Loucy (cell line): ENCODE data around the gene OR1E2.
"Not testable (repeated sequence)": the region's sequence is repeated elsewhere in the genome, so short reads cannot be mapped to it uniquely, and the experiment has no call there.

Source experiments
- H2AFZ ChIP-seq: fragments of 200-600 bp; sonication (generic); 2 replicates; pipeline ENCODE4 v1.6.0; 2016; ENCODE audit warnings: antibody characterized with exemption, mild to moderate bottlenecking, low read length, moderate library complexity
- H3F3A ChIP-seq: fragments of 200-600 bp; 2 replicates; pipeline ENCODE4 v1.6.0; 2016; ENCODE audit warnings: antibody characterized with exemption, low read depth, mild to moderate bottlenecking
- H3K27me3 ChIP-seq: fragments of 200-600 bp; sonication (generic); 2 replicates; pipeline ENCODE4 v1.6.1; 2014; ENCODE audit warnings: low read length, mild to moderate bottlenecking; ENCODE audit not compliant: insufficient read depth, poor library complexity, severe bottlenecking
- H3K36me3 ChIP-seq: fragments of 200-600 bp; sonication (generic); 2 replicates; pipeline ENCODE4 v1.6.1; 2016; ENCODE audit warnings: low read length; ENCODE audit not compliant: insufficient read depth
- H3K4me1 ChIP-seq: fragments of 200-600 bp; sonication (generic); 2 replicates; pipeline ENCODE4 v1.5.1; 2014; ENCODE audit warnings: low read length, mild to moderate bottlenecking; ENCODE audit not compliant: insufficient read depth, poor library complexity, severe bottlenecking
- H3K4me2 ChIP-seq: fragments of 200-600 bp; sonication (generic); 2 replicates; pipeline ENCODE4 v1.6.0; 2014; ENCODE audit warnings: antibody characterized with exemption, low read length, low read depth, mild to moderate bottlenecking; ENCODE audit not compliant: poor library complexity, severe bottlenecking
- H3K4me3 ChIP-seq: fragments of 200-600 bp; sonication (generic); 2 replicates; pipeline ENCODE4 v1.5.1; 2014; ENCODE audit warnings: low read length, mild to moderate bottlenecking, mixed read lengths; ENCODE audit not compliant: poor library complexity, severe bottlenecking
- H3K79me2 ChIP-seq: fragments of 200-600 bp; sonication (generic); 2 replicates; pipeline ENCODE4 v1.6.1; 2014; ENCODE audit warnings: low read length; ENCODE audit not compliant: insufficient read depth
- H3K9ac ChIP-seq: fragments of 200-600 bp; sonication (generic); 2 replicates; pipeline ENCODE4 v1.6.0; 2014; ENCODE audit warnings: mild to moderate bottlenecking, low read depth, low read length, moderate library complexity; ENCODE audit not compliant: poor library complexity, severe bottlenecking
- H3K9me2 ChIP-seq: fragments of 200-600 bp; sonication (generic); replicated peaks from 2 replicates; pipeline ENCODE4 v1.6.1; 2016; ENCODE audit warnings: low read depth, low read length, mixed read lengths
- H3K9me3 ChIP-seq: fragments of 200-600 bp; sonication (generic); 2 replicates; pipeline ENCODE4 v1.6.1; 2014; ENCODE audit warnings: mild to moderate bottlenecking, antibody characterized with exemption, low read length, low read depth; ENCODE audit not compliant: insufficient read depth
- H4K20me1 ChIP-seq: fragments of 200-600 bp; sonication (generic); 2 replicates; pipeline ENCODE4 v1.6.0; 2014; ENCODE audit warnings: antibody characterized with exemption, low read length, mild to moderate bottlenecking; ENCODE audit not compliant: insufficient read depth, poor library complexity, severe bottlenecking
- EZH2phosphoT487 ChIP-seq: fragments of 200-600 bp; IDR thresholded peaks from 2 replicates; pipeline ENCODE4 v1.6.1; 2018; ENCODE audit warnings: antibody characterized with exemption, mild to moderate bottlenecking, moderate library complexity, borderline replicate concordance
- TF ChIP-seq, protein P1 (sequence below): fragments of 200-600 bp; sonication (generic); conservative IDR thresholded peaks from 2 replicates; pipeline ENCODE4 v1.5.1; 2014; ENCODE audit warnings: mild to moderate bottlenecking, antibody characterized with exemption, low read length

Gene OR1E2

GRCh38 chr17:3438368-3438767 lies 4.7 kb upstream of the OR1E2 start:
- H4K20me1 ChIP-seq, result no peaks in the 10 kb centered on the region
- no peaks in the 10 kb centered on the region for H3K27me3 ChIP-seq
- H3K9me2 ChIP-seq, result no peaks in the 10 kb centered on the region
- no peaks in the 10 kb centered on the region for H3K9me3 ChIP-seq
- H3K36me3 ChIP-seq, result no peaks in the 10 kb centered on the region
- TF ChIP-seq EZH2phosphoT487, result no peak
- TF ChIP-seq, protein P1, sequence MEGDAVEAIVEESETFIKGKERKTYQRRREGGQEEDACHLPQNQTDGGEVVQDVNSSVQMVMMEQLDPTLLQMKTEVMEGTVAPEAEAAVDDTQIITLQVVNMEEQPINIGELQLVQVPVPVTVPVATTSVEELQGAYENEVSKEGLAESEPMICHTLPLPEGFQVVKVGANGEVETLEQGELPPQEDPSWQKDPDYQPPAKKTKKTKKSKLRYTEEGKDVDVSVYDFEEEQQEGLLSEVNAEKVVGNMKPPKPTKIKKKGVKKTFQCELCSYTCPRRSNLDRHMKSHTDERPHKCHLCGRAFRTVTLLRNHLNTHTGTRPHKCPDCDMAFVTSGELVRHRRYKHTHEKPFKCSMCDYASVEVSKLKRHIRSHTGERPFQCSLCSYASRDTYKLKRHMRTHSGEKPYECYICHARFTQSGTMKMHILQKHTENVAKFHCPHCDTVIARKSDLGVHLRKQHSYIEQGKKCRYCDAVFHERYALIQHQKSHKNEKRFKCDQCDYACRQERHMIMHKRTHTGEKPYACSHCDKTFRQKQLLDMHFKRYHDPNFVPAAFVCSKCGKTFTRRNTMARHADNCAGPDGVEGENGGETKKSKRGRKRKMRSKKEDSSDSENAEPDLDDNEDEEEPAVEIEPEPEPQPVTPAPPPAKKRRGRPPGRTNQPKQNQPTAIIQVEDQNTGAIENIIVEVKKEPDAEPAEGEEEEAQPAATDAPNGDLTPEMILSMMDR, result no peak
- H3F3A ChIP-seq, result no peaks in the 10 kb centered on the region
- no peak overlapping the region for H3K4me2 ChIP-seq
- H2AFZ ChIP-seq, result no peak overlapping the region
- no peak overlapping the region for H3K9ac ChIP-seq
- H3K4me3 ChIP-seq, result no peak overlapping the region
- H3K79me2 ChIP-seq, result no peaks in the 10 kb centered on the region
- H3K4me1 ChIP-seq, result no peaks in the 10 kb centered on the region

- not testable (repeated sequence) for H3K4me3 ChIP-seq, H3K79me2 ChIP-seq, H4K20me1 ChIP-seq, H3F3A ChIP-seq, H3K36me3 ChIP-seq, H3K4me1 ChIP-seq, H2AFZ ChIP-seq, H3K9me2 ChIP-seq, H3K27me3 ChIP-seq, H3K9me3 ChIP-seq, H3K4me2 ChIP-seq, H3K9ac ChIP-seq
Observed at GRCh38 chr17:3433215-3433614, 426 bp downstream of the OR1E2 start.

DNA sequence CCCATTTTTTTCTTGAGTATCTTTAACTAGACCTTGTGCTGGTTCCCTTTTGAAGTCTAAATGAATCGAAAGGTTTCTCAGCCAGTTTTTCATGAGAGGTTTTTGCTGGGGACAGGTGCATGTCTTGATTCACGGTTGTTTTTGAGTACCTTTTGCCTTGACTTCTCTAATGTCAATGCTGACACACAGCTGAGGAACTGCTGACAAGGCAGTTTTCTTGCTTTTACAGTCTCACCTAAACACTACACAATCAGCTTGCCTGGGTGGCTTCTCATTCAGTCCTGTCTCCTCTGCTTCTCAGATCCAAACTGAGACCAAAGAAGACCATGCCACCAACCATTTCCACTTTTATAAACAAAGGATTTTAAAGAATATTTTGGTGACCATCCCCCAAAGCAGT lies 15.4 kb downstream of the OR1E2 start:
- Histone ChIP-seq H3K36me3 (no peaks in the 10 kb centered on the region), H3K9me2 (no peaks in the 10 kb centered on the region), H3K9ac (no peak overlapping the region), H3F3A (no peaks in the 10 kb centered on the region), H2AFZ (no peak overlapping the region), H3K4me2 (no peak overlapping the region), H3K79me2 (no peaks in the 10 kb centered on the region), H3K9me3 (no peaks in the 10 kb centered on the region), H3K27me3 (no peaks in the 10 kb centered on the region), H3K4me1 (no peaks in the 10 kb centered on the region), H3K4me3 (no peak overlapping the region), H4K20me1 (no peaks in the 10 kb centered on the region)
- TF ChIP-seq, protein P1, result no peak
- TF ChIP-seq EZH2phosphoT487, result no peak

DNA sequence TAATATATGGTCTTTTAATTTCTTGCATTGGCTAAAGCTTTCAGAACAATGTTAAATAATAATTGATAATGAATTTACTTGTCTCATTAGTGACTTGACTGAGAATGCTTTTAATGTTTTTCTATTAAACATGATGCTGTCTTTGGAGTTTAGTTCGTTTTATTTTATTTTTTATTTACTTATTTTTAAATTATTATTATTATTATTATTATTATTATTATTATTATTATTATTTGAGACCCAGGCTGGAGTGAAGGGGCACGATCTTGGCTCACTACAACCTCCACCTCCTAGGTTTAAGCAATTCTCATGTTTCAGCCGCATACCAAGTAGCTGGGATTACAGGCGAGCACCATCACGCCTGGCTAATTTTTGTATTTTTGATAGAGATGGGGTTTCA lies 18.0 kb downstream of the OR1E2 start:
- H3K9me3 ChIP-seq, result no peaks in the 10 kb centered on the region
- no peaks in the 10 kb centered on the region for H3F3A ChIP-seq
- no peaks in the 10 kb centered on the region for H3K27me3 ChIP-seq
- no peaks in the 10 kb centered on the region for H3K9me2 ChIP-seq
- H4K20me1 ChIP-seq, result no peaks in the 10 kb centered on the region
- H3K4me1 ChIP-seq, result no peaks in the 10 kb centered on the region
- no peak overlapping the region for H3K9ac ChIP-seq
- no peaks in the 10 kb centered on the region for H3K36me3 ChIP-seq
- TF ChIP-seq, protein P1, result no peak
- no peak for TF ChIP-seq EZH2phosphoT487
- no peak overlapping the region for H3K4me2 ChIP-seq
- no peak overlapping the region for H2AFZ ChIP-seq
- H3K4me3 ChIP-seq, result no peak overlapping the region
- no peaks in the 10 kb centered on the region for H3K79me2 ChIP-seq

DNA sequence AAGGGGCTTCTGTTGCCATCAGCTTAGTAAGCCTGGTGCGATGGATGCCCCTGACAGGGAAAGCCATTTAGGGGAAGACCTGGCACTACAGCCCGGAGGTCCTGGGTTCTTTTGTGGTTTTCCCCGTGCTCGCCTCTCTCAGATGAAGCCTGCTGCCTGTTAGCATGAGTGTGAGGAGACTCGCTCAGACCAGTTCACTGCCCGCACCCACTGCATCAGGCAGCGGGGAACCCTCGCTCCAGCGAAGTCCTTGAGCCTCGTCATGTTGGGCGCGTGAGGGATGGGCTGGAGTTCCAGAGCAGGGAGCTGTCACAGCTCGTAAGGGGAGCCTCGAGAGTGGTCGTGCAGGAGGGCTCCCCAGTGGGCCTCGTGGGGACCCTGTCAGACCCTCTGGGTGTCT lies 21.4 kb downstream of the OR1E2 start:
- not testable (repeated sequence) for H3K9ac ChIP-seq, H3K36me3 ChIP-seq, H3K9me3 ChIP-seq, H3K9me2 ChIP-seq, H3K4me3 ChIP-seq, H3K79me2 ChIP-seq, H2AFZ ChIP-seq, H3K4me2 ChIP-seq, H4K20me1 ChIP-seq, H3K4me1 ChIP-seq, H3F3A ChIP-seq, H3K27me3 ChIP-seq
